Stimulated activated CD8-positive, alpha-beta memory T cell treated with anti-CD3 and anti-CD28 coated beads, Interleukin-4, amount 100 ng/mL, for 24 hours (primary cell): ENCODE results near the gene CTIF.

ENCODE experiments used
- DNase-seq: peaks from one replicate; pipeline ENCODE4 v3.0.0-alpha.2; 2020; ENCODE audit warnings: low read depth

CTIF gene

DNA sequence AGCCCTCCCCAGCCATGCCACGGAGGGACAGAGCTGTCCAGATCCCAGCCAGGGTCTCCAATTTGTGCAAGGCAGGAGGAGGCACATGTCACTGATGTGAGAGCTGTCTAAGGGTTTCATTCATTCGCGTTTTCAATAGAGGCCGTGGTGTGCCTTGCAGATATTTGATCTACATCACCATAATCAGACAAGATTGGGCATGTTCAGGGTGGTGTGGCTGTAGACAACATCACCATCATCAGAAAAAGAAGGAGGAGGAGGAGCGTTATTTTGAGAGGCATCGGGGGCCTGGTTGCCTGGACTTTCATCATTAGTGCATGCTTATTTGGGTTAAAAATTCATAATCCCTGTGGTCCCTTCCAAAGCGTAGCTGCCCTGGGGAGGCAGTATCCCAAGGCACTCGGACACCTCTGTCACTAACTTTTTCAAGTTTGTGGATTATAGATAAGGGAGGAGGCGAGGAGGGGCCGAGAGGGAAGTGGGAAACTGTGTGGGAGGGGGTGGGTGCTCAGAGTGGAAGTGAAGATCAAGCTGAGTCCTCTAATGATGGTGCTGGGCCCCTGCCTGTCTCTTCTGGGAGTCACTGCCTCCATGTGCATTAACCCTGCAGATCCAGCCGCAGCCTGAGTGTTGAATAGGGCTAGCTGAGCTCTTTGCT is 194.1 kb downstream of the CTIF start:
- no peak for DNase-seq

DNA sequence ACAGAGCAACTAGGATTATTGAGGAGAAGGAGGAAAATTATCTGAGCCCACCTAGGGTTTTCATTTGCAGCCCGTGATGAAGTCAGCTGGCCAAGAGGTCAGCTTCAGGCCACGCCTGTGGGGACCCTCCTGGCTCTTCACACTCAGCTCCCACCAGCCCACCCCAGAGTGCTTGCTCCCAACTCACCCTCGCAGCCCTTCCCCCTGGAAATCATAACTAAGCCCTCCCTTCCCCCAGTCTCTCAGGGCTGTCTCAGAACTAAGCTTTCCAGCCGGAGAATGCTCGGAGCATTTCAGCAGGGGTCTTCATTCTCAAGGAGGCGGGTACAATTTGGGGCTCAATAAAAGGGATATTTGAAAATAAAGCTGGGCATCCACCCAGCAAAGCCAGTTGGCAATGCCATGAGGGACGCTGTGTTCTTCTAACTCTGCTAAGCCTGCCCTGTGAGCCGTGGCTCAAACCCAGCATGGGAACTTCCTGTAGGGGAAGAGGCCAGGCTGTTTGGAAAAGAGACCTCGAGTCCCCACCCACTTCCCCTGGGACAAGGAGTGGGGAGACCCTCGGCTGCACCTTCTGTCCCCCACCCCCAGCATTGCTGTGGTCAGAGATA is 194.9 kb downstream of the CTIF start:
- DNase-seq: no peak

DNA sequence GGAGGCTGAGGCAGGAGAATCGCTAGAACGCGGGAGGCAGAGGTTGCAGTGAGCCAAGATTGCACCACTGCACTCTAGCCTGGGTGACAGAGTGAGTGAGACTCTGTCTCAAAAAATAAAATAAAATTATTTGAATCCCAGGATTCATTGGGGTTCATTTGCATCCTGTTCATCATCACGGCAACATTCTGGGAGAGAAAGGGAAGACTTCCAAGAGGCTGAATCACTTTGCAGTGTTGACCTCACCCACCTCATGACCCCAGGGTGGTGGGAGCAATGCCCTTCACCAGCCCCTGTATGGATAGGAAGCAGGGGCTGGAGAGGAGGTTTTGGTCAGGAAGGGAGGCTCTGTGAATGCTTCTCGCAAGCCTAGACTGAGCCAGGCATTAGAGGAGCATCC is 195.6 kb downstream of the CTIF start:
- DNase-seq: no peak

DNA sequence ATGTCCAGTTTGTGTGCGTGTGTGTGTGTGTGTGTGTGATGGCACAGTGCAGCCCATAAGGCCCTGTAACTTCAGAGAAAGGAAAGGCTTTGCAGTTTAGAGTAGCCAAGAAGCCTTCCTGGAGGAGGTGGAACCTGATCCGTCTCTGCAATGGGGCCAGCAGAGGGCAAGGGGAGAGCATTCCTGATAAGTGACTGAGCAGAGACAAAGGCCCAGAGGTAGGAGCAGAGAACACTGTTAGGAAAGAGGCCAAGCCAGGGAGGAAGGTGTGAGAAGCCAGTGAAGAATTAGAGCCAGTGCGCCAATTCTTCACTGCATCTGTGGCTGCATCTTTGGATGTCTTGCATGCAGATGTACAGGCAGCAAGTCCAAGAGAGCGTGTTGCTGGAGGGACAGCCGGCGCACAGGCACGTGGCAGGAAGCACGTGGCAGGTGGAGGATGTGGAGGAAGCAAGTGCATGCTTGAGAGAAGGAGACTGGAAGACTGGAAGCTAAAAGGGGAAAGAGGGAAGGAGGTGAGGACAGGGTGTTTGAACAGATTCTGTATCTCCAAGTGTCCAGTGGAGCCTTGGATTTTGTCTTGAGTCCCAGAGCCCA is 196.3 kb downstream of the CTIF start:
- DNase-seq: no peak

DNA sequence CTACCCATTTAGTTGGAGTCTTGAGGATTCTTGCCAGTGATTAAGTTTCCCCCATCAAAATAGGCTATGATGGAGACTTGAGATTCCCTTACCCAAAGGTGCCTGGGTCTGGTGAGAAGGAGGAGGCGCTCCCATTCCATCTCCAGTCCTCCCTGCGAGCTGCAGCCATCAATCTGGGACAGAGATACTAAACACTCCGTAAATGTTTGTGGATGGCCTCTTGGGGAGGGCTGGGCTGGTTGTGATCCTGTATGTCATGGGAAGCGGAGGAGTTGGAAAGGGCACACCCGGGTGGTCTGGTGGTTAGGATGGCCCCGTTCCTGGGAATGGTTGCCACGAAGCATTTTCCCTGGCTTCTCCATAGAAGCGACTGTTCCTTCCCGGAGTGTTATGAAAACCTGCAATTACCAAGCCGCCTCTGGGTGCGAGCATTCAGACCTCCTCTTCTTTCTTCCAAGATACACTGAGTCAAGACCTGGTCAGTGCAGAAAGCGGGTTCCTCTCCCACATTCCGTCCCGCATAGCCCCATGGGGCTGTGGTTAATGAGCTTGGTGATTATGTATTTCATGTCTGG is 196.9 kb downstream of the CTIF start:
- no peak for DNase-seq

DNA sequence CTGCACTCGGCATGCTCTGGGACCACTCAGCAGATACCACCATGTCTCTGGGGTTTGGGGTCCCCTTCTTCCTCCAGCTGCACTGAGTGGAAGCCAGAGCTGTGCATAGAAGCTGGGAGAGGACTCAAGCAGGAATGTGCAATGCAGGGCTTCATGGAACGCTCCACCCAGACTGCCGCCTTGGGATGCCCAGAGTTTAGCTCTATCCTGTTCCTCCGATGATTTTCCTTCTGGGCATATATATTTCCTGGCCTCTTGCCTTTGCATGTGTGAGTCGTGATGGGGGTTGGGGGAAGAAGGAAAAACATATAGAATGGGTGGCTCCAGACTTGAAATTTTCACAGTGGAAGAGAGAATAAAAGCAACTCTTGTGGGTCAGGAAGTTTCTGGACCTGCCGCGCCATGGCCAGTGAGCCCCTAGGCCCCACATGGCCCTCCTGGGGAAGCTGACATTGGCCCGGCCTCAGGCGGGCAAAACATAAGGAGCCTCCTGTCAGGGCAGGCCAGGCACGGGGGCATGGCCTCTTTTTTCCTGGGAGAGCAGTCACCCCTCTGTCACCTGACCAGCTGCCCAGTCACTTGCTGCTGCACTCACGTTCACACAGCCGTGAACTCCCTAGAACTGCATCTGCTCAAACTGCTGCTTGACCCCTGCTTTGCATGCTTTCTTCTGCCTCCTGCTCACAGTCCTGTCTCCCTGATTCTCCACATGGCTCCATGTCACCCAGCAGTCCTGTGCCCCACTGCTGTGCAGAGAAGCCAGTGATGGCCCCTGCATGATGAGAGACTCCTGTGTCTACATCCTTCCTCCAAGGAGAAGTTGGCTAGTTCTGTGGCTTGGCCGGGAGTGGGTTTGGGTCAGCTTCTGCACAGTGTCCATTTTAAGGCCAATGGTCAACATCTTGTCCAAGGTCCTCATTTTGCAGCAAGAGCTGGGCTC is 197.8 kb downstream of the CTIF start:
- no peak for DNase-seq

DNA sequence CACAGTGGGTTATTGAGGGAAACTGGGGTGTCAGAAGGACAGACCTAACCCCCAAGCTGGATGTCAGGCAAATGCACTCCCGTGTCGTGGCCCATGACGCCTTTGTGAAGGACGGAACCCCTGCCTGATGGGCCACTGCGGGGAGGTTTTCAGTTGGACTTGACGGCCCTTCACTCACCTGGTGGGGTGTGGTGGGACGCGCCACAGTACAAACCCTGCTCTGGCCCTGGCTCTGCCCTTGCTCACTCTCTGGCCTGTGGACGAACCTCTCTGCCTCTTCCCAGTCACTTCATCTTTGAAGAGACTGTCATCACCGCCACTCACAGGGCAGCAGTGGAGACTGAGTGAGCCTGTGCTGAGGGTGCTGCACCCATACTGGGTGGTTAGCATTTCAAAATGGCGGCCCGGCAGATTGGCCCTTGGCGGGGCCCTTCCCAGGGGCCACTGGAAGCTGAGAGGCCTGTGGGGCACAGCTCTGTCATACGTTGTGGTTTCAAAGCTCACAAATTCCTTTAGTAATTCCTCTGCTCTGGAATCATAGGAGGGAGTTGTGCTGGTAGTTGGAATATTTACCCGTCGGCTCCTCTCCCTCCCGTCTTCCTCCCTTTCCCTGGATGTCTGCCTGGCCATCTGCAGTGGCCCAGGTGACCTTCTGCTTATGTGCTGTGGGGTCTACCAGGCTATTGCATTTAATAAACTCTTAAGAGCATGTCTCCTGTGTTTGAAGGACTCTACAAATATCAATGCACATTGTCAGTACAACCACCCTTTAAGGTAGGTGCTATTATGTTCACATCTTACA is 200.6 kb downstream of the CTIF start:
- DNase-seq: no peak

DNA sequence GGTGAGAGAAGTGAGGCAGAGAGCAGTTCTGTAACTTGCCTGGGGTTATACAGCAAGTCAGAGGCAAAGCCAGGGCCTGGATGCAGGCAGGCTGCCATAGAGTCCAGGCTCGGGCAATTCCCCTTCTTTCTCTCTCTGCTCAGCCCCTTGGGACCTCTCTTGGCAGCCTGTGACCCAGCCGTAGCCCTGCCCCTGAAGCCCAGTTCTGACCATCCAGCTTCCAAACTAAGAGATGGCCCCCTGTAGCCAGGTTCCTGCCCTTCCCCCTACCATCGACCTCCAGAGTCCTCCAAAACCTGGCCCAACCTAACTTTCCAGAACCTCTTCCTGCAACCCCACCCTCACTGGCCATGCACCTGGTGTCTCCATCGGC is 201.2 kb downstream of the CTIF start:
- no peak for DNase-seq

DNA sequence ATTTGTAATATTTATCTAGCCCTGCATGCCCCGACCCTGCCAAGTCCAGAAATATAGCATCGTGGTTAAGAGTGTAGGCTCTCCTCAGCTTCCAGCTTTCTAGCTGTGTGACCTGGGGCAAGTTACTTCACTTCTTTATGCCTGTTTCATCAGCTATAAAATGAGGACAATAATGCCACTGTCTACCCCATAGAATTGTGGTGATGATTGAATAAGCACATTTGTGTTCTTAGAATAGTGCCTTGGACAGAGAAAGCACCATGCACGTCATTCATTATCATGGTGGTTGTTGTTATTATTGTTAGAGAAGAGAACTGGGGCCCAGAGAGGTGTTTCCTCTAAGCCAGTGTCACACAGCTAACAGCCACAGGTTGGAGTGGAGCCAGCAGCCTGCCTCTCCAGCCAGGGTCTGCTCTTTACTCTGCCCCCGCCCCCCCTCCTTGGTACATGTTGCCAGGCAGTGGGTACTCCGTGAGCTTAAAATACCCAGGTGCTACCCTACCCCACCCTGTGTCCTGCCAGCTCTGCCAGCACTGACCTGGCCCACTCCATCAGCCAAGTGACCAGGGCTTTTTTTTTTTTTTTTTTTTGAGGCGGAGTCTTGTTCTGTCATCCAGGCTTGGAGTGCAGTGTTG is 202.1 kb downstream of the CTIF start:
- DNase-seq: no peak

DNA sequence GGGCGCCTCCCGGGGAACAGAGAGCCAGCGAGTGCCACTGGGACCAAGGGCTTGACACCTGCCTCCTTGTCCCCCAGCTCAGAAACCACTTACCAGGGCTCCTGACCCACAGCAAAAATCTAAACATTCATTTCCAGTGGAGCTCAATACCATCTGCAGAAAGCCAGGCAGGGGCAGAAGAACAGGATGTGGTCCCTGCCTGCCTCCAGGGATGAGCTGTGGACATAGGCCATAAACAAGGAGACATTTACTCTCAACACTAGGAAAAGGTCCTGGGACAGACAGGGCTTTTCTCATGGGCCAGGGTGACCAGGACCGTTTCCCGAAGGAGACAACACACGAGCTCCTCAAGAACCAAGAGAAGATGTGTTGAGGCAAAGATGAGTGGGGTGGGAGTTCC is 203.0 kb downstream of the CTIF start:
- no peak for DNase-seq

DNA sequence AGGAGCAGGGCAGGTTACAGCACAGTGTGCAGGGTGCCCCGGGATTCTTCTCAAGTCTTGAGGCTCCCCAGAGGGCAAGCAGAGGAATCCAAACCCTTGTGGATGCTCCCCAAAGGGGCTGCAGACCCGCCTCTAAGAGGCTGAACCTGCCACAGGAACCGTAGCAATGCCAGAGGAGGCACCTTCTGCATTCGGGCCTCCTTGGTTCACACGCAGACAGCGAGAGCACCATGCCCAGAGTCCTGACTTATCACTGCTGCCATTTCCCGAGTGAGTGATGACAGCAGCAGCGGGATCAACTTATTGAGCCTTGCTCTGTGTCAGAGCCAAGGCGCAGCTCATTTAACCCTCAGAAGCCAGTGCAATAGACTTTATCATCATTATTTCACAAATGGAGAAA is 203.5 kb downstream of the CTIF start:
- DNase-seq: no peak

DNA sequence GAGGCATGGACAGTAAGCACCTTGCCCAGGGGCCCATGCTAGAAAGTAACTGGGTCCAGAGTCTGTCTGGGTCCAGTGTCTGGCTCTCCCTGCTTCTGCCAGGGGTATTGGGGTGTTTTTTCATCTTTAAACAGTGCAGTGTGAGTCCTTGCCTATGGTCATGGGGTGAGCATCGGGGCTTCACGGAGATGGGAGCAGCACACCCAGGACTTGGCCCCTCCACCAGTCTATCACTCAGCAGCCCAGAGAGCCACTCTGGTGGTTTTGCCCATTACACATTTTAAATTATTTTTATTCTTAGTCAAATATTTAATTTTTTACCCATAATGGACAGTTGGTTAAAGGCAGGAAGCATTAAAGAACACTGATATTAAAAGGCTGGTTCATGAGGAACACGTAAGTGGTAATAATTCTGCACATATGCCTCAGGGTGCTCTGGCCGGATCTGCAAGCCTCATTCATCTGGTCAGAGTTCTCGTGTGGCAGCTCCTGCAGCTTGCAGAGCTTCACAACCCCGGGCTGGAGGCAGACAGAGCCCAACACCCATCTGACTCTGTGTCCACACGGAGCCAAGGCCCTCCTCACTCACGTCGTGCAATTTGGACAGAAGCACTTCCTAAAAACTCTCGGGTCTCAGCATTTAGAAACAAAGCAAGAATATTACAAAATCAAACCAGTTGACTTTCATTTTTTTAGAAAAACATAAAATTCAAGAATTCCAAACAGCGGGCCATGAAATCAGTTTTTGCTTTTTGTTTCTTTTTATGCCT is 204.1 kb downstream of the CTIF start:
- DNase-seq: no peak

DNA sequence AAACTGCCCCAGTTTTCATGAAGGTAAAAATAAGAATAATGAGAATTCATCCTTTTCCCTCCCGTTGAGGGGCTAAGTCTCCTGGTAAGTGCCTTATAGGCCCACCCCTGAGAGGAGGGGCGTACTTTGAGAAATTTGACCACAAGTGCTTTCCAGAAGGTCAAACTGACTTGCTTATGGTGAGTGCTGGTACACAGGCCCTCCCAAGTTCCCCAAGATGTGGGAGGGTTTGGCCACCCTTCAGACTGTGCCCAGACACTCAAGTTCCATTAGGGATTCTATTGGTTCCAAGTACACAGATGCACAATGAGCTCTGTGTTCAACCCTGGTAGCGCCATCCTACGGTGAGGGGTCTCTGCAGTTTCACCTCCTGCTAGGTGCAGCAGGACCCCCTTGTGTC is 205.1 kb downstream of the CTIF start:
- DNase-seq: no peak

DNA sequence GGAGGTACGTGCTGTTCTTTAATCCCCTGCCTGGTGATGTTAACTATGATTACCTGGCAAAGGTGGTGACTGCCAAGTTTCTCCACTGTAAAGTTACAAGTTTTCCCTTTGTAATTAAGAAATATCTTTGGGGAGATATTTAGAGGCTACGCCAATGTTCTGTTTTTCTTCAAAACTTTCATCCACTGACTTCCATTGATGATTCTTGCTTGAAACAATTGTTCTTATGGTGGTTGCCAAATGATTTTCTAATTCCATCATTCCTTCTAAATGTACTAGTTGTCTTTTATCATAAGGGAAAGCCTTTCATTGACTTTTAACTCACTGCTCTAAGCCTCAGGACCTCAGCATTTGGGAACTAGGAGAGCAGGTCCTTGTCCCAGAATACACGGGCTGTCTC is 206.5 kb downstream of the CTIF start:
- no peak for DNase-seq

DNA sequence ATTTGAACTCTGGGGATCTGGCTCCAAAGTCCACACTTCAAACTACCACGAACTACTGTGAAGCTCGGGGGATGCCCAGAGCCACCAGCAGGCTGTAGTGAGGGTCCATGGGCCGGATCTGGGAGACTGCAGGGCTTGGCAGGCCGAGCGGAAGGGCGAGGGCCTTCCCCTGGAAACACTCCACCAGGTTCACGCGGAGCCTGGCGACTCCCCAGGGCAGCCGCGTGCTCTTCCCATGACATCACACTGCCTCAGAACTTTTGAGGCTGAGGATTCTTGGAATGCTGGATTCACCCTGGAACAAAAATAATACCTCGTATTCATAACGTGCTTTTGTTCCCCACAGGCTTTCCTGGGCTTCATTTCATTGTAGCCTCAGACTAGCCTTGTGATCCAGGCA is 210.9 kb downstream of the CTIF start:
- no peak for DNase-seq

DNA sequence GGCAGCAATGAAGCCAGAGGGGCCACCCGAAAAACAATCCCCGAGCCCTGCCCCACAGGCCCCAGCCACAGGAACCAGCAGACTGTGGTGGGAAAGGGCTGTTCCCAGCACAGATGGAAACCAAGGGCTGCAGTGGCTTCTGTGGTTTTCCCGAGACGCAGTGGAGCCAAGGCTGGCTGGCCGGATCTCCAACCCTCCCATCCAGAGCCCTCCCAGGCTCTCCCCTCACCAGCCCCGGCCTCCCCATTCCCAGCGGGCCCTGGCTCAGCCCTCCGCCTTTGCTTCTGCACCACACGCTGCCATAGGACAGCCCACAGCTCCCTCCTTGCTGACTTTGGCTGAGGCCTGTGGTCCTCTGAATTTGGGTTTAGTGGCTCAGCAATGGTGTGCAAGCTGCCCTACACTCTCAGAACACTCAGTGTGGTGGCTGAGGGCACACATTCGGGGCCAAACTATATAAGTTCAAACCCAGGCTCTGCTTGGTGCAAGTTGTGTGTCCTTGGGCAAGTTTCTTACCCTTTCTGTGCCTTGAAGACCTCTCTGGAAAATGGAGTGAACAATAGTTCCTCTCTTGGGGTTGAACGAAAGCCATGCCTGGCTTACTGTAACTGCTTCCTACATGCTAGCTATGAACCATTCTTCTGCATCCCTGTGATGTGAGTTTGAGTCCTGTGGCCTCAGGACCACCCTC is 211.8 kb downstream of the CTIF start:
- DNase-seq: no peak

DNA sequence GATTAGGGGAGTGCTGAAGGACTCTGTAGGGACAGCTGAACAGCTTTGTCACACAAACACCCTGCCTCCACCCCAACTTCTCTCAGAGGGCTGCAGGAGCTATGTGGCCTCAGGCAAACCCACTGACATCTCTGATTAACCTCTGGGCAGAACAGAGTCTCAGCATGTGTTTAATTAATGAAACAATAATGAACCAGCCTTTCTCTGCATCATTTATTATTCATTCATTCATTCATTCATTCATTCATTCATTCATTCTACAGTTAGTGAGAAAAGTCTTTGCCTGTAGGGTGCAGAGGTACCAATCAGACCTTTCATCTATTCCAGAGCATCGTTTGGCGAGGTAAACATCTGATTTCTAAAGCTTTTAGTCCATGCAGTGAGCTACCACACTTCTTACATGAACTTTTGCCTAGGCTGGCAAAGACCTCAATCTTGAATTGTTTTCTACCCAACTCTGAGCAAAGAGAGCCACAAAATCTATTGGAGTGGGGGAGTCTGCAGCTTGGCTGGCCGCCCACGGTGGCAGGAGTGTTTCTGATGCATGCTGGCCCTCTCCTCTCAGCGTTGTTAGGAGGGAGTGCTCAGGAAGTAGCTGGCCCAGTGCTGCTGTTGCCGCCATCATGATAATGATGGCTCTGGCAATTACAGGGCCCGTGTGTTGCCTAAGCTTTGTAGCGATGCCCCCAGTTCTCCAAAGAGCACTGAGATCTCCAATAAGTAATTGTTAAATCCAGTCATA is 213.1 kb downstream of the CTIF start:
- no peak for DNase-seq

DNA sequence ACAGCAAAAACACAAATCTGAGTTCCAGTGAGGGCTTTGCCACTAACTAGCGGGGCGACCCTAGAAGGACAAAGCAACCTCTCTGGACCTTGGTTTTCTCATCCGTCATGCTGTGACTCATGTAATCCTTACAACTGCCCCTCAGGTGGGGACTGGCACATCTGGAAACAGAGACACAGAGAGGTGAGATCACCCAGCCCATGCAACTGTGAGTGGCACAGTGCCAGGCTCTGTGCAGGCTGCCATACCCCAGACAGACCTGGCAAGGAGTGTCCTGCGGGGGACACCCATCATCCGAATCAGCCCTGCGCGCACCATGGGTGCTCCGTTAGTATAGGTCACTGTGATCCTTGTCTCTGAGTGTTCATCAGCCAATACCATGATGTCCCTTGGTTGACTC is 213.6 kb downstream of the CTIF start:
- DNase-seq: no peak

DNA sequence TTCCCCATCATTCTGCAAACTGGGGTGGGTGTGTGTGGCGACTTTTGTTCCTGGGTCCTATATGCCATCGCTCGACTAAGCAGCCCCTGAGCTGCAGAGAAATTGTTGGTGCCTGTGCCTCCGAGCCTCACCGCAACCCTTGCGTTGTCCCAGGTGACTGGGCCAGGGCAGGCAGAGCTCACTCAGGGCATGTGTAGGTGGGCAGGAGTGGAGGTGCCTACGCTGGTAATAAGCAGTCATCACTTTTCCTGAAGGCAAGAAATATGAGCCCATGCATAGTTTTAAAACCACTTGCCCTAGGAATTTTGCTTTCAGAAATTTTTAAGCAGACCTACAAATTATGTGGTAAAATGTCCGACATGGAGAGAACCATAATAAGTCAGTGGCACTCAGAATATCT is 214.1 kb downstream of the CTIF start:
- no peak for DNase-seq
